ENCODE measurements around the gene LSM10. TPM values are rescaled to one million over a fixed set of nuclear protein-coding genes. Genes with fewer than 3 reads are reported as not detected.

LSM10 gene
- total RNA-seq, 1 donor from 2014 or later = 28.9 TPM

DNA sequence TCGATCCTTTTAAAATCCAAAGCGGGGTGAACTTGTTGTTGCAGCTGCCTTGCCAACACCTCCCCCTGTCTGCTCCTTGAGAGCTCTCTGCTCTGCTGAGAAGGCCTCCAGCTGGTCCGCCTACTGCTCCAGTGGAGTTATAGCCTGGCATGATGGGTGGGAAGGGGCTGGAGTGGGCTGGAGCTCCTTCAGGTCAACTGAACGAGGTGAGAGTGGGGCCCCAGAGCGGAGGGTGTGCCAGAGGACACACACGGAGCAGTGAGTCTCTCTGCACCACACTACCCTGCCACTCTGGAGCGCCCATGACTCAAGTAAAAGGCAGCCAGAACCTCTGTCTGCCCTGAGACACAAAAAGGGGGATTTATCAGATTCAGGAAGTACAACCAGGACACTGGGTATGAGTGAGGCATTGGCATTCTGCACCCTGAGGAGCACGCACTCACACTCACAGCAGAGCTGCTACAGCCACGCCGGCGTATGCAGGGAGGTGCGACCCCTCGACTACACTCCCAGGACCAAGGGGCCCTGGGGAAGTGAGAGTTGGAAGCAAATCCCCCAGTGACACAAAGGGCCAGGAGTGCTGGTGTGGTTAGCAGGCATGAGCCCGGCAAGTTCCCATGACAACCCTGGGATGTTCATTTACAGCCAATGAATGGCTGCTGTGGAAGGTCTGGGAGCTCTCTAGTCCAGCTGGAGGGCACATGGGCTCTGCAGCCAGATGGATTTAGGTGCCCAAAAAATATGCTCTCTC is 46.3 kb downstream of the LSM10 start:
- DNase-seq (ENCODE audit: low spot score) = no peak

DNA sequence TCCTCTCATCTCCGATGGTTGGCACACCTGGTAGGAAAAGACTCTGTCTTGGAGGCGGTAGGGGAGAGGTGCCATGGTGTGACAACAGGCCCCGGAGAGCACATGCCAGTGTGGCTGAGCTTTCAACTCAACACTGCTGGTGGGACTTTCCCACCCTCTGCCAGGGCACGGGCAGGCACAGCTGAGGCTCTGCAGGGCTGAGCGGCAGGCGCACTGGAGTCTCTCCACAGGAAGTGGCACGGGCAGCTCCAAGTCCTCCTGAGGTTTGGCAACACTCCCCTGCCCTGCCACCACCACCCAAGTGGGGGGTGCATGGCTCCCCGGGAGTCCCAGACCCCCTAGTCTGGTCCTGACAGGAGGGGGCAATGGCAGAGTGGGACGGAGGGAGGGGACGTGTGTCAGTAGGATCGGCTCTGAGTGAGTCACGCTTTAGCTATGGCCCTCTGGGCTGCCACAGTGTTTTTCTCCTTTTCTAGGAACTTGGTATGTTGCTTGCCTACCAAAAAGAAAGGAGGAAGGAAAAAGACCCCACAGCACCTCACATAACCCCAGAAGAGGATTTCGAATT is 47.0 kb downstream of the LSM10 start:
- DNase-seq (ENCODE audit: low spot score) = no peak

DNA sequence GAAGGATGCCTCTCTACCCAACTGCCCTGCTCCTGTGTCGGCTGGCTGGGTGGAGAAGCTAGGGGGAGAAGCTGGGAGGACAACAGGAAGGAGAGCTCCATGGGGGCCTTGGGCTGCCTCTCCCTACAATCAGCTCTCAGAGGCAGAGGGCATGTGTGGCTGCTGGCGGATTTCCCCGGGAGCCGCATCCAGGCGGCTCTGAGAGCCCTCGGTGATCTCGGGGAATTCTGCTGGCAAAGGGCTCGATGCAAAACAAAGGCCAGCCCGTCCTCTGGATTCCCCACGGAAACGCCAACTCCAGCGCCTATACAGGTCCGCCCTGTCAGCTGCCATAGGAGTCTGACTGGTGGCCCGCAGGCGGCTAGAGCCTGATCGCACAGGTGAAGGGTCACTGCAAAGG is 47.9 kb downstream of the LSM10 start:
- no peak for DNase-seq (ENCODE audit: low spot score)

DNA sequence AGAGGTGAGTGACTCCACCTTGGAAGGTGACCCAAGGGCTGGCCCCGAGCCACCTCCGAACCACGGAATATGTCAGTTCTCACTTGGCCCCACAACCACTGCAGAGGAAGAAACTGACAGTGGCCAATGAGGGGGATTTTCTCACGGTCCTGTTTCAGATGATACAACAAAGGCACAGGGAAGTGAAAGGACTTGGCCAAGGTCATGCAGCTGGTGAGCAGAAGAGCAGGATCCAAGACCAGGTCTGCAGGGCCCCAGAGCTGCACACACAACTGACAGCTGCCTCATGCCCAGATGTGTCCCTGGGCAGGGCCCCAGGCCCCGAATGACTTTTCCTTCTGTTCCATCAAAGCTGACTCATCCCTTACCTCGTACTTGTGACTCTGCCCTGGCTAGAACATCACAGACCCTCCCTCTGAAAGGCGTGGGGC is 48.5 kb downstream of the LSM10 start:
- no peak for DNase-seq (ENCODE audit: low spot score)

DNA sequence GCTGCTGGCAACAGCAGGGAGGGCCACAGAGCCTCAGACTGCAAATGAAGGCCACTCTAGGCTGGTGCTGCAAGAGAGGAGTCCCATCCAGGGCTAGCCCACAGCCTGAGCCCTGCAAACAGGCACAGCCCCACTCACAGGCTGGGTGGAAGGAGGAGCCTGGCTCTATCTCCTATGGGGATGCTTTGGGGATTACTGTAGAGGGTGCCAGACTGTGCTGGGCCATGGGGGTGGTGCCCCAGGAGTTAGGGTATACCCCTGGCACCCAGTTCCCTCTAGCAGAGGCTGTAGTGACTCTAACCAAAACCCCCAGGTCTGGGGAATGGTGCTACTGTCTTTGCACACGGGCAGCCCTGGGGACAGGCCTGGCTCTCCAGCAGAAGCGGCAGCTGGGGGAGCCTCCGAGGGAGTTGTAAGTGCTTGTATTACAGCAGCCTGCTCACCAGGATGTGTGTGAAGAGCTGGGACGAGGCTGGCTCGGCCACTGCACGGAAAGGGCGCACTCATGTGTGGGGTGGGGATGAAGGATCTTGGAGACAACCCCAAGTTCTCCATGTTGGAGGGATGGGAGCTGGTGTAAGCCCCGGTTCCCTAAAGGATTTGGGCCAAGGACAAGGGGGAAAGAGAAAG is 50.9 kb downstream of the LSM10 start:
- DNase-seq (ENCODE audit: low spot score) = no peak

DNA sequence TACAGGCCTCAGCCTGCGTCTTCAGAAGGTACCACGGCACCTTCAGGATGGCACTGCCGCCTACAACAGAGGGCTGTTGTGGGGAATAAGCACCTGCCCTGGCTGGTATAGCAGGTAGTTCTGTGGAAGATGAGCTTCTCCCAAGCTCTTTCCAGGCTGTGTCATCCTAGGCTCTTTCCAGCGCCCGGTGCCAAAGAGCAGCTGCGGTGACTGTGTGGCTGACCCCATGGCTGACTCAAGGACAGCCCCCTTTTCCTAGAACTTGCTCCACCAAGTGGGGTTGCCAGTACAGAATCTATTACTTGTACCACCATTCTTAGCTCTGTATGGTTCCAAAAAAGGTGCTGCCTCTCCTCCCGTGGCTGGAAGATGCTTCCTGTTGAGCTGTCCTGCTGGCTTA is 52.4 kb downstream of the LSM10 start:
- DNase-seq (ENCODE audit: low spot score) = no peak

DNA sequence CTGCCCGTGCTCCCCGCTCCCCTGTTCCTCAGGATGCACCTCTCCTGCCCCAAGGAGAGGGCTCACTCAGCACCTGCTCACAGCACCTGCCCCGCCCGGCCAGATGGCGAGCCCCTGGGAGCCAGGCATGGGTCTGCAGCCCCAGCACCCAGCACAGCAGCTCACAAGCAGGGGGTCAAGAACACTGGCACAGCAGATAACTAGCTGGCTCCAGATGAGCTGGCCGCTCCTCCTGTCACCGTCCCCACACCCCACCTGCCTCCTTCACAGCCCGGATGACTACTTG is 53.4 kb downstream of the LSM10 start:
- no peak for DNase-seq (ENCODE audit: low spot score)

DNA sequence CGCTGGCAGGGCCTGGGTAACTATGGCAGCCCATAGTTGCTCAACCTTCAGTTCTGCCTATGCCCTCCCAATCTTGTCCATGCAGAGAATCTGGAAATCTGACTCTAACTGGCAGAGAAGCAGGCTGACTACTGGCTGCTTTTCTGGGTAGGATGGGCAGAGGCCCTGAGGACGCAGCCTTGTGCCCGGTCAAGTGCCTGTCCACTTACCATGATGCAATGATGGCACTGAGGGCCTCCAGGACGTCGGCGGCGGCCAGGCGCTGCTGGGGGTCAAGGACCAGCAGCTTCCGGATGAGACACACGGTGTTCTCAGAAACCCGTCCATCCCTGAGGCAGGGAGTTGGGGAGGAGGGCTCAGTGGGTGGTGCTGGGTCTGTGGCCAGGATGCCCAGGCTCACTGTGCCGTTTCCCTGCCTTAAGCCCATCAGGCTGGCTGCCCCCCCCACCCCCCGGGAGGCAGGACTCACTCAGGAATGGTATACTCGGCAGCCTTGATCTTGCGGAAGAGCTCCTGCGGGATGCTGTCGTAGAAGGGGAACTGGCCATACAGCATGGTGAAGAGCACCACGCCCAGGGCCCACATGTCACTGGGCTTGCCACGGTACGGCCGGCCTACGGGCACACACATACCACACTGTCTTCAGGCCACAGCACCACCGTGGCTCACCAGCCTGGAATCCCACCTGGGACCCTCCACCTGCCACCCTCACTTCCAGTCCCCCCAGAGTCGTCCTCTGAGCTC is 53.9 kb downstream of the LSM10 start:
- no peak for DNase-seq (ENCODE audit: low spot score)

Other genes with a start within 250 kb of the LSM10 start
- 55.0 TPM for gene TRAPPC3, start 248.4 kb downstream of the LSM10 start, total RNA-seq
- 68.3 TPM for gene MAP7D1, start 241.7 kb downstream of the LSM10 start, total RNA-seq
- gene THRAP3, start 173.5 kb downstream of the LSM10 start, total RNA-seq = 129 TPM
- gene SH3D21, start 91.5 kb downstream of the LSM10 start, total RNA-seq = 9.5 TPM
- 12.4 TPM for gene EVA1B, start 74.3 kb downstream of the LSM10 start, total RNA-seq
- 34.2 TPM for gene STK40, start 12.0 kb downstream of the LSM10 start, total RNA-seq
- gene OSCP1, start 52.5 kb upstream of the LSM10 start, total RNA-seq = 13.4 TPM
- 59.9 TPM for gene MRPS15, start 66.5 kb upstream of the LSM10 start, total RNA-seq
- 13.7 TPM for gene CSF3R, start 85.0 kb upstream of the LSM10 start, total RNA-seq

Data from ureter (tissue), 1 donor.